GM12891 (cell line): ENCODE data around the gene GBA3.

Source experiments
- PAX5 ChIP-seq: IDR thresholded peaks from 2 replicates; pipeline ENCODE4 v1.6.1; 2011; ENCODE audit warnings: low read length, moderate library complexity, mild to moderate bottlenecking; ENCODE audit not compliant: insufficient read depth, severe bottlenecking
- POLR2A ChIP-seq: IDR thresholded peaks from 2 replicates; pipeline ENCODE4 v1.6.1; 2011; ENCODE audit warnings: low read depth, low read length, control low read depth
- TAF1 ChIP-seq: IDR thresholded peaks from 2 replicates; pipeline ENCODE4 v1.6.1; 2011; ENCODE audit warnings: low read depth, low read length, control low read depth

DNA sequence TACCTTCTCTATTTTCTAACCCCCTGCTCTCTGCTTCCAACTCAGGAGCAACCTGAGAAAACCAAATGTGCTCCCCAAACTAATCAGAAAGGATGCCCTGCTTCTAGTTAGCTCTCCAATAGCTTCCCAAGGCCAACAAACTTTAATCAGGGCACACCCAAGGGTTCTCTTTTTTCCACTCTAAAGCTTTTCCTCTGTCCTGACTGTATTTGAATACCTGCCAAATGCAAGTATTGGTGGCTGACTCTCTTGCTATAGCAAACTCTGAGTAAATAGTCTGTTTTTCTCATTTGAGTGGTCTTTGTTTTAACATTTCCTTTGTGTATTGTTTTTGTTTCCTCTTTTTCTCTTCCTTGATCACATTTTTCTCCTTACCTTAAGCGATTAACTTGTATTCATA, 52.5 kb downstream of the GBA3 start:
- TF ChIP-seq POLR2A (no peak), TAF1 (no peak), PAX5 (no peak)
